HG03066 (cell line): ENCODE results near the gene GPR160.
"Not testable (repeated sequence)": the region's sequence is repeated elsewhere in the genome, so short reads cannot be mapped to it uniquely, and the experiment has no call there.

ENCODE experiments used
- ATAC-seq: cut with Tn5 transposase; IDR thresholded peaks from one replicate; pipeline ENCODE4 v1.9.1; 2021; ENCODE audit warnings: low read depth; ENCODE audit not compliant: unreplicated experiment

GPR160 gene

DNA sequence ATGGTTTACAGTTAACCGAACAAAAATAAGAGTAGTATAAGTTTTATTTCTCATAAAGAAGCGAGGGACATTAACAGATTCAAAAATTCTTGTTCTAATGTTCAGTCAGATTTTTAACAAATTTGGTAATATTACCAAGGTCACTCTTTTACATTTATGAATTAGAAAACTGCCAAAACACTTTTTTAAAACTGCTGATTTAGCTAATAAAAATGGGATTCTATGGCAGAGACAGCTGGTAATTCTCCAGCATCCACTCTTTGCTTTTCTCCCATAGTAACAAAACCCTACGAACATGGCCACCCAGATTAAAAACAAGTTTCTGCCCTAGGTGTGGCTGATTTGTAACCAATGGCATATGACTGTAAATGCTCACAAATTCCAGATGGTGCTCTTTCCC lies 71.2 kb downstream of the GPR160 start:
- ATAC-seq = no peak

DNA sequence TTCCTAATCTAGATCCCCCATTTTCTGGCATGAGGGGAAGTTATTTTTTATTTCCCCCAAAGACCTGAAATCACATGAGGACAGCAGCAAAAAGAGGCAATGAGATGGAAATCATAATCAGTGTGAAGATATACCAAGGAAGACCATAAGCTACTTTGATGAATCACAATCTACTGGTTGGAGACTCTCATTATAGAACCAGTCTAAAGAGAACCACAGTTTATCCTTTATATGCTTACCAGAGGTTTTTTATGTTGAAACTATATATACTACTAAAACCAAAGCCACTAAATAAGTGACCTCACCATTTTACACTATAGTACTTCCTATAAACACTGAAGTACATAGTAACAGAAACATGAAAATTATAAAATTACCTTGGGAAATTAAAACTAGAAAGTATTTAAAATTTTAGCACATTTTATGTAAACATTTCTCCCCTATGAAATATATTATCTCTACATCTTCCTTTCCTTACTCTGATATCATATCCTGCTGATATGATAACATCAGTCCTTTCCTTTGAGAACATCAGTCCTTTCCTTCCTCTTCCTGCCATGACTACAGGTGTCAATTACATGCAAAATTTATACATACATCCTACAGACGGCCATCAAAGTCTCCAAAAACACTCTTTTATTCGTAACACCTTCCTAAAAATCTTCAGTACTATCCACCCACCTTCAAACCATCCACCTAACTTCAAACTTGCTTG lies 71.9 kb downstream of the GPR160 start:
- ATAC-seq = no peak

GRCh38 chr3:170111147-170111771 lies 73.5 kb downstream of the GPR160 start:
- no peak for ATAC-seq

DNA sequence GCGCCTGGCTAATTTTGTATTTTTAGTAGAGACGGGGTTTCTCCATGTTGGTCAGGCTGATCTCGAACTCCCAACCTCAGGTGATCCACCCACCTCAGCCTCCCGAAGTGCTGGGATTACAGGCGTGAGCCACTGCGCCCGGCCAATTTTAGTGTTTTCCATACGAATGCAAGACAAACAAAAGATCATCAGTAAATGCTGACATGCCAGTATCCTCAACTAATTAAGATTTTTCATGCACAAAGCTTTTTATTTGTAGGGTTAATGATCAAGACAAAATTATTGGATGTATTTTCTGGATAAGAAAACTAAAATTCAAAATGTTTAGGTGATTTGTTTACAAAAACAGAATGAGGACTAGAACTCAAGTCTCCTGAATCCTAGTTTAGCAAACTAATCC lies 76.4 kb downstream of the GPR160 start:
- not testable (repeated sequence) for ATAC-seq

- no peak for ATAC-seq
Observed at GRCh38 chr3:170117134-170117533, 79.3 kb downstream of the GPR160 start.

DNA sequence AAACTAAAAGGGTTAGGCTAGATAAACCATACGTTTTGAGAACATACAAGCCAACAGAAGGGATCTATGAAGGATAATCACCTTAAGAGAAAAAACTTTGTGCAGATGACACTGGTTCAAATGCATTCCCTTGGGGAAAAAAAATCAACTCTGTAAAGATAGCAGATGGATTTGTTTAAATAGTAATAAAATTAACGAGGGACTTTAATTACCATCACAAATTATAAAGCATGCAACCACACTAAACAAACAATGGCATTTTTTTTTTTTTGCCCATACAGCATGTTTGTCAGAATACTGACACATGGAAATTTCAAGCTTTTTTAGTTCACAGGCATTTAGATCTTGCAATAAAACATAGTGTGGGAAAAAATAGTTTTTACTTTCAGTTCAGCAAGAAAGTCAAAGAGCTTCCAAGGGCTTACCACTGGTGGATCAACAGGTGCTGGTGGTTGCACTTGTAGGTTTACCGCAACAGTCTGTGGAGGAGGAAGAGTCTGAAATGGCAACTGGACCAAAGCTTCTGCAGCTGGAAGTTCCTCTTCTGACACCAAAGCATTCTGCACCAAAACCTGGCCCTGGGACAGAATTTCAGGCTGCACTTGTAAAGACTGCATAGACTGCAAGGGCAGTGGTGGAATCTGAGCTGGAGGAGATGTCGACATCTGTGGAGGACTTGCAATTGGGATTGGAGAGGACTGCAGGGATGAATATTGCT lies 90.6 kb downstream of the GPR160 start:
- peak; percentile 89 for ATAC-seq

- ATAC-seq = peak; percentile 34
Observed at GRCh38 chr3:170128977-170129431, 91.2 kb downstream of the GPR160 start.

DNA sequence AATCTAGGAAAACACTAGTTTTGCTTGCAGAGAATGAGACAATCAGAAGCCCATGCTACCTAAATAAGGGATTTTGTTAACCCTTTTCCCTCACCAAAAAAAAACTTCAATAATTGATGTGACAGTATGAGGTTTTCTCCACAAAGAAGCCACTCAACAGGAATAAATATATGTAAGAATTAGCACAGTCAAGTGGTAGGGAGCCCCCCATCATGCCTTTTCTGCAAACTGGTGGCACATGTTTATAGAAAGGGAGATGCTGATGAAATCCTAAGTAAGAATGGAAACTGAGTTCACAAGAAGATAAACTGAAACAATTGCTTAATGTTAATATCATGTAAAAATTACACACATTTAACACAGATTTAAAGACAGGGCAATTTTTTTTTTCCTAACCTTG lies 92.7 kb downstream of the GPR160 start:
- ATAC-seq = no peak

- no peak for ATAC-seq
Observed at GRCh38 chr3:170132335-170132734, 94.5 kb downstream of the GPR160 start.
